H1 (cell line): Measurements from ENCODE around the gene SERP1. TPM values are rescaled to one million over a fixed set of nuclear protein-coding genes. Genes with fewer than 3 reads are reported as not detected.

Source experiments
- BRCA1 ChIP-seq: IDR thresholded peaks from 2 replicates; pipeline ENCODE4 v1.6.1; 2012; ENCODE audit warnings: low read depth, low read length, improper control_type of control experiment
- CHD2 ChIP-seq: IDR thresholded peaks from 2 replicates; pipeline ENCODE4 v1.6.1; 2012; ENCODE audit warnings: low read length, improper control_type of control experiment
- CTBP2 ChIP-seq: IDR thresholded peaks from 2 replicates; pipeline ENCODE4 v1.7.0; 2011; ENCODE audit warnings: borderline replicate concordance, mild to moderate bottlenecking, moderate library complexity, mixed read lengths, low read length; ENCODE audit not compliant: insufficient read depth, insufficient read length
- RFX5 ChIP-seq: IDR thresholded peaks from 2 replicates; pipeline ENCODE4 v1.6.1; 2011; ENCODE audit warnings: low read depth, low read length, improper control_type of control experiment, borderline replicate concordance
- polyA plus RNA-seq, 7 experiments: library from polyadenylated mRNA; depleted of rRNA in 3 of 7; stranded (reverse) in 5 of 7; unstranded in 2 of 7; fragments of >200 nt in 5 of 7; fragments of 200-250 nt in 2 of 7; gene quantifications; 1 replicate in 5 of 7; 2 replicates in 1 of 7; 4 replicates in 1 of 7; pipeline versions ENCODE4 v1.2.1 to v1.2.3, GENCODE V29; 2011 to 2013; ENCODE audit warnings: missing spikeins in 2 of 7, mixed read lengths in 2 of 7
- total RNA-seq: library from RNA; stranded (reverse); fragmentation: NEBNext Ultra II Directional; extraction: Animal tissue kit (Norgen Biotek cat#: 25700); gene quantifications from 2 replicates; pipeline ENCODE4 v1.2.1, GENCODE V29; 2021

Gene SERP1
- total and polyA plus RNA-seq, 2 of the 8 experiments (the other 6 are each of a cell fraction or from before 2014, with no cell fraction given) = 90.3 to 98.2 TPM

- TF ChIP-seq RFX5 (no peak), CHD2 (no peak), CTBP2 (no peak), BRCA1 (no peak)
Observed at GRCh38 chr3:150544726-150545125, 1.6 kb downstream of the SERP1 start (continued).
